GM19043 (cell line): ENCODE measurements around the gene C11orf52.
A peak's percentile ranks its signal among the peaks of the same experiment; 100 is the strongest.
"Not testable (repeated sequence)": the region's sequence is repeated elsewhere in the genome, so short reads cannot be mapped to it uniquely, and the experiment has no call there.

Experiments
- ATAC-seq: cut with Tn5 transposase; IDR thresholded peaks from one replicate; pipeline ENCODE4 v1.9.1; 2021; ENCODE audit warnings: low read depth; ENCODE audit not compliant: unreplicated experiment

The C11orf52 gene

DNA sequence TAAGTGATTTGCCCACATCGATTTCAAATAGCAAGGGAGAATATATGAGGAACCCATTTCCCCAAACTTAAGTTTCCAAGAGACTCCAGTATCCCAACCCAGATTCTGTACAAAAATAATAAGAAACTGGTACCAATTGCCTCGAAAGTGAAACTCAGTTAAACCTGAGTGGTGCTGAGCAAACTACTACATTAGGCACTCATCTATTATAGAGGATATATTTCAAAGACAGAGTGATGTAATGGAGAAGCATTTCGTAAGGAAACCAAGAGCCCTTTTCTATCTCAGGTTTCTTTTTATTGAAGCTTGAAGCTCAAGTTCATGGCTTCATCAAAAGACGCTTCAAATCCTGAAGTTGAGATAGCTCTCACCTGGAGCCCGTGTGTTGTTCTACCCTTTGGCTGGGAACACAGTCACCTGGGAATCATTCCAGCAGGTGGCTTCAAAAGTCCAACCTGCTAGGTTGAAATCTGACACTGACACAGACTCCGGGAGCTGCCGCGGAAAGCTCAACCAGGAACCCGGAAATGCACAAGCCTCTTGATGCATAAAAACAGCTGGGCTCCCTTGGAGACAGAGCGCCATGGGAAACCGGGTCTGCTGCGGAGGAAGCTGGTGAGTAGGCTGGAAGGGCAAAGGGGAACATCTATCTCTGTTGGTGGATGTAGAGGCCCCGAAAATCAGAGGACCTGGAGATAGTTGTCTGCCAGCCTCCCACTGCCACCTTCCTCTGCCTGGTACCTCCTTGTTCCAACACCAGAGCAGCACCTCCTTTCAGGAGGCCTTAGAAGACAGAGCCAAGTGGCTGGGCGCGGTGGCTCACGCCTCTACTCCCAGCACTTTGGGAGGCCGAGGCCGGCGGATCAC is at the start of gene C11orf52:
Gene C11orf52, plus strand, starts transcription at position 524 of the 867 bp plus-strand sequence. Its CDS starts 60 bp downstream, at position 584.
- no peak for ATAC-seq

- ATAC-seq = no peak
Observed at GRCh38 chr11:111870113-111870512, 48.6 kb upstream of the C11orf52 start.

GRCh38 chr11:111870522-111870885 is 48.2 kb upstream of the C11orf52 start:
- ATAC-seq = no peak

DNA sequence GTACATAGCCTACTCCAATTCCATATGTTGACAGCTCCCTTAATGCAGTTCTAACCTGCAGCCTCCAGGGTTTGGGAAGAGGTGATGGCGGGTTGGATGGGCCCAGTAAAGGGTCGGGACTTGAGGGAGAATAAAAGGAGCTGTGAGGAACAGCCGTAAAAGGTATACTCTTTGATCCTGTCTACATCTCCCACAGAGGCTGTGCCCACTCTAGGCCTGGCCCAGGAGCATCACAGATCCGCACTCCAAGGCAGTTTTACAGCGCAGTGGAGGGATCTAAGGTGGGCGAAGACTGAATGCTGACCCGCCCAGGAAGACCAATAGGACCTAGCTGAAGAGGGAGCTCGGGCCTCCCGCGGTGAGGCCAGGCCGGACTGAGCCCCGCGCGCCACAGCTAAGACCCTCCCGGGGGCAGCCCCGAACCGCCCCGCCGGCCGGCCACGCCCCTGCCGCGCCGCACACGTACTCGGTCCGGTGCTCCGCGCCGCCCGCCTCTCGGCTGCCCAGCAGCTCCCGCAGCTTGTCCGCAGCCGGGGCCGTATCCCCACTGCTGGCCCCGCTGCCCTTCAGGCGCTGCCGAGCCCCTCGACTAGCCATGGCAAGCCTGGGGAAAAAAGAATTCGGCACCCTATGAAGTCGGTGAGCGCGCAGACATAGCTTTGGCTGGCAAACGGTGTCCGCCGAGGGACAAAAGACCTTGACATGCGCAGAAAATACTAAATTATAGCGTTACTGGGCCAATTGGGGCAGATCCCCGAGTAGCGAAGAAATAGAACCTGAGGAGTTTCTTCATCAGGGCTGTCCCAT is 47.6 kb upstream of the C11orf52 start, which contains the start of gene ALG9:
Gene ALG9, minus strand, starts transcription at position 696 of the 807 bp plus-strand sequence. Its CDS starts 99 bp downstream, at position 597.
- peak; percentile 83 for ATAC-seq

DNA sequence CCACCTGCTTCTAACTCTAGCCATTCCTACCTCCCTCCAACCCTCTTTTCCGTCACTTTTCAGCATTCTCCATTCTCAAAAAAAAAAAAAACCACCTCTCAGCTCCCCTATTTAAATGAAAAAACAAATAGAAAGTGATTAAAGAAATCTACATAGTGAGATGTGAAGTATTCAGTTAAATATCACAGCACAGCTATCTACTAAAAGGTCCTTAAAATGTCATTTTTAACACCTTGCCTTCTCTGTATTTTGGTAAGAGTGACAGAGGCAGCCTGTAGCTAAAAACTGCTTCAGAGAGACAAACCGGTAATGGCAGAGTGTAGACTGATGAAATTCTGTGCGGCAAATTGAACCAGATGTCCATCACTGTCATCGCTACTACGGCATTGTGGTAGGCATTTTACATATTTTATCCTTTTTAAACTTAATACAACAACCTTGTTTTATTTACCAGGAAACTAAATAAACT is 47.0 kb upstream of the C11orf52 start:
- no peak for ATAC-seq

GRCh38 chr11:111878385-111878848 is 40.3 kb upstream of the C11orf52 start:
- no peak for ATAC-seq

DNA sequence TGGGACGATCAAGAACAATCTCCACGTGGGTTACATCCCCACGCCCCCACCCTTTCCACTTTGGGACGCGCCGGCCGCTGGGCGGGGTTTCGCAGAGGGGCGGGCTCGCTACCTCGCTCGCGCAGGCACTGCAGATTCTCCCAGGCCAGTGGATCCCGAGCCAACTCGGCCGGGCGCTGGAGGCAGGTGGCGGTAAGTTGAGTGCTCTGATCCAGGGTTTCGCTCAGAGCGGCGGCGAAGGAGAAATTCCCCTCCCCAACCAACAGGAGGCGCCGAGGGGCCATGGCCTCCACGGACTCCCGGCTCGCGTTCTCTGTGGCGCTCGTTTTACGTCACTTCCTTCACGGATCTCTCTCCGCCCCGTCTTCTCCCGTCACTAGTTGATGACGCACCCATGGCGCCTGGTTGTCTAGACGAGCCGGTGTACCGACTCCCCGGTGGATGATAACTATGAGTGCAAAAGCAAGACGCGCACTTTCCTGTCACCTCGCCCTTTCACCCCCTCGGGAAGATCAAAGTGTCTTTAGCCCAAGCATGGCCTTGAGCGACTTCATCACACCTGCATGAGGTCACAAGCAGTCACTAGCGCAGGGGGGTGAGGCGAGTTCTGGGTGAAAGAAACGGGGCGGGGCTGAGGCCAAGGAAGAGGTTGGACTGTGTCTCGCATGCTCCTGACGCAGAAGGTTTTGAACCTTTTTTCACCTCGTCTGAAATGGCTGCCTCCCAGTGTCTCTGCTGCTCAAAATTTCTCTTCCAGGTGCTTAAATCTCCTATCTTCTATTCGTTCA is 39.7 kb upstream of the C11orf52 start, which contains the start of the genes CFAP68 and FDXACB1:
Gene CFAP68, plus strand, starts transcription at position 693 of the 788 bp plus-strand sequence. Its CDS starts 20 bp downstream, at position 713.
Gene FDXACB1, minus strand, starts transcription at position 317 of the 788 bp plus-strand sequence. Its CDS starts 33 bp downstream, at position 284.
- peak; percentile 93 for ATAC-seq

DNA sequence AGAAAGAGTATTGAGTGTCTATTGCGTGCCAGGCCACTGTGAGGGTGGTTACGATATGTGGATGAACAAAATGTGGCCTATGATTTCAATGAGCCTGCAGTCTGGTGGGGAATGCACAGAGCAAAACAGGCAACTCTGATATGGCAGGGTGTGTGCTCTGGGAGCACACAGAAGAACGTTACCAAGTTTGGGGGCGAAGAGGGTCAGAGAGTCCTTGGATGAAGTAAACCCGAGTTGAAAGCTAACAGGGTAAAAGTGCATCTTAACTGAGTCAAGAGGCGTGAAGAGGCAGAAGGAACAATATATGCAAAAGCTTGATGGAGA is 39.1 kb upstream of the C11orf52 start:
- ATAC-seq = no peak

DNA sequence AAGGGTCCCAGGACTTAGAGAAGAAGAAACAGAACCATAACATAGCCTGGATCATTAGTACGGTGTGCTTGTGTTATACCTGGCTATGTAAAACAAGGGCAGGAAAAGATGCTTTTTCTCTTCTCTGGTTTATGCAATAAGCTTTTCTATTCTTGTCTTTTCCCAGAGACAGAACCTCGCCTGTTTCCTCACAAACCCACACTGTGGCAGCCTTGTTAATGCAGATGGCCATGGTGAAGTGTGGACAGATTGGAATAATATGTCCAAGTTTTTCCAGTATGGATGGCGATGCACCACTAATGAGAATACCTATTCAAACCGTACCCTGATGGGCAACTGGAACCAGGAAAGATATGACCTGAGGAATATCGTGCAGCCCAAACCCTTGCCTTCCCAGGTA is 36.5 kb upstream of the C11orf52 start:
- ATAC-seq = no peak

DNA sequence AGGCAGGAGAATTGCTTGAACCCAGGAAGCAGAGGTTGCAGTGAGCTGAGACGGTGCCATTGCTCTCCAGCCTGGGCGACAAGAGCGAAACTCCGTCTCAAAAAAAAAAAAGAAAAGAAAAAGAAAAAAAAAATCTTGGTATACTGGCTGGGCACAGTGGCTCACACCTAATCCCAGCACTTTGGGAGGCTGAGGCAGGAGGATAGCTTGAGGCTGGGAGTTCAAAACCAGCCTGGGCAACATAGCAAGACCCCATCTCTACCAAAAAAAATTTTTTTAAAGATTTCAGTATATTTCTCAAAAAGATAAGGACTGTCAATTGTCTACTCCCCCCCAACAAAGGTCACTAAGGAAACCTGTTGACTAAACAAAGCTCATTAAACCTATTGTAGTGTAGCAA is 33.7 kb upstream of the C11orf52 start:
- not testable (repeated sequence) for ATAC-seq

DNA sequence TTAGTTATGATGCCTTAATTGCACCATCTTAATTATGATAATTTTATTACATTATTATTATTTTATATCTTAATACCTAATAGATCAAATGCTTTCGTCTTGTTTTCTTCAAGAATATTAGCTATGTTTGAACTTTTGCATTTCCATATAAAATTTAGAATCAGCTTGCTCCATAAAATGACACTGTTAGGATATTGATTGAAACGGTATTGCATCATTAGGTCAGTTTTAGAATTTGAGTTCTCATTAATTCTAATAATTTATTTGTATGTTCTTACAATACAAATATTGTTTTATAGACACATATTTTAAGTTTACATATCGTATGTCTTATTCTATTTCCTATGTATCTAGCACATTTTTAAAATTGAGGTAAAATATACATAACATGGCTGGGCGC is 32.7 kb upstream of the C11orf52 start:
- ATAC-seq = no peak

- no peak for ATAC-seq
Observed at GRCh38 chr11:111886844-111887243, 31.9 kb upstream of the C11orf52 start.

DNA sequence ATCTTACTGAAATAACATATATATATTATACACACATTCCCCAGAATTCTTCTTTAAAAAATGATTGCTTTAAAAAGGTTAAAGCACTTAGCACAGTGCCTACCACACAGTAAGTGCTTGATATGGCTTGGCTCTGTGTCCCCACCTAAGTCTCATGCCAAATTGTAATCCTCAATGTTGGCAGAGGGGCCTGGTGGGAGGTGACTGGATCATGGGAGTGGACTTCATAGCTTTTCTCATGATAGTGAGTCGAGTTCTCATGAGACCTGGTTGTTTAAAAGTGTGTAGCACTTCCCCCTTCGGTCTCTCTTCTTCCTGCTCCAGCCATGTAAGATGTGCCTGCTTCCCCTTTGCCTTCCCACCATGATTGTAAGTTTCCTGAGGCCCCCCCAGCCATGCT is 13.3 kb upstream of the C11orf52 start:
- no peak for ATAC-seq

GRCh38 chr11:111906680-111907079 is 12.0 kb upstream of the C11orf52 start:
- no peak for ATAC-seq

DNA sequence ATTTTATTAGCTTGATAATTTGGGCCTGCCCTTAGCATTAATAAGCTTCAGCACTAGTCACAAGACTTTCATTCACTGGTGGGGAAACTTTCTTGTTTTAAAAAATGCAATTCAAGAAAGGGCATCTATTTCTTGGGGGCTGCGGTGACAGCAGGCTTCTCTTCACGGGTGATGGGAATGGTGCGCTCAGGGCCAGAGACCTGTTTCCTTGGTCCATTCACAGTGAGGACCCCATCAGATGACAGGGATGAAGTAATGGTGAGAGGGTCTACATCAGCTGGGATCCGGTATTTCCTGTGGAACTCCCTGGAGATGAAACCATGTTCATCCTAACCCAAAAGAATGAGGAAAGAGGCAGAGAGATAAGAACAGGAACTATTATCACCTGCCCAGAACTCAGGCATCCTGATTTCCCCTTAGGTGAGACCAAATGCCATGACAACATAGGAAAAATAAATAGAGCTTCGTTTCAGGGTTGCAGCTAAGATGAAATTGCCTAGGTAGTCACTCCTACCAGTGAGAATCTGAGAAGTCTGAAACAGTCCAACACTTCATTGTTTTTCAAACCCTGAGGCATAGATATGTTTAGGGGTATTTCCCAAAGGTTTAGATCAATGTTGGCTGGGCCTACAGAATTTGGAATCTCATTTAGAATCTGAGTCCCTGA is 9.9 kb upstream of the C11orf52 start:
- ATAC-seq = no peak

- no peak for ATAC-seq
Observed at GRCh38 chr11:111909378-111909777, 9.3 kb upstream of the C11orf52 start.

DNA sequence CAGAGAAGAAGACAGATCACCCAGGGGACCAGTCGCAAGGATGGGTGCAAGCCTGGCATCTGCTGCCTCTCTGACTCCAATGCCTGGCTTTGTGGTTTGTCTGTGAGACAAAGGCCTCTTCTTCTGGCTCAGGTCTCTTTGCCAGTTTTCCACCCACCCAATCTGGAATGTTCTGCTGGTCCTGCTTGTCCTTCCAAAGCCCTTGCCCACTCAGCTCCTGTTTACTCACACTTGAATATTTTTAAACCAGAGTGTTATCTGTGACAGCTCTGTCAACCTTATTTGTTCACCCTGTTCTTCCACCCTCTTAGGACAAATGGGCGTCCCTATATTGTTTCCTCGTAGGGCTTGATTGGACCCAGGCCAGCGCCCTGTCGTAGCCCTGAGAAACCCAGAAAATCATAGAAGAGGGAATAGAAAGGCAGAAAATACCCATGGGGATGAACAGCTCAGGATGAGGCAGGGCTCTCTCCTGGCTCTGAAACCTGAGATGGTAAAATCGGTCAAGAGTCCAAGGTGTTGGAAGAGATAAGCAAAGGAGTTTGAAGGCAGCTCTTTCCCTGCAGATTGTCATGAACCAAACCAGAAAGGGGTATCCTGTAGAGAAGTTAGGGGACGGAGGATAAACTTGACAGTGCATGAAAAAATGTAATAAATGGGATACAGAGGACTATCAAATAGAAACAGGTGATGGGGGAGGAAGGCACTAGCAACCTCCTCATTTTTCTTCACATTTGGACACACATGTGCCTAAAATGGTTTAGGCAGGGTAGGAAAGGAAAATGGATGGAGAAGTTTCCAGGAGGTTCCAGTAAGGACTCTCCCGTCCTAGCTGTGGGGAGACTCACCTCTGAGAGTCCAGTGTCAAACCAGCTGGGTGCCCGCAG is 7.8 kb upstream of the C11orf52 start:
- no peak for ATAC-seq

- ATAC-seq = no peak
Observed at GRCh38 chr11:111911563-111912401, 6.9 kb upstream of the C11orf52 start, which contains the start of gene CRYAB. Gene CRYAB (minus strand): TSS chr11:111911770. CDS start chr11:111911724, 46 bp downstream.
